ENCODE measurements around the gene P2RY14.

DNA sequence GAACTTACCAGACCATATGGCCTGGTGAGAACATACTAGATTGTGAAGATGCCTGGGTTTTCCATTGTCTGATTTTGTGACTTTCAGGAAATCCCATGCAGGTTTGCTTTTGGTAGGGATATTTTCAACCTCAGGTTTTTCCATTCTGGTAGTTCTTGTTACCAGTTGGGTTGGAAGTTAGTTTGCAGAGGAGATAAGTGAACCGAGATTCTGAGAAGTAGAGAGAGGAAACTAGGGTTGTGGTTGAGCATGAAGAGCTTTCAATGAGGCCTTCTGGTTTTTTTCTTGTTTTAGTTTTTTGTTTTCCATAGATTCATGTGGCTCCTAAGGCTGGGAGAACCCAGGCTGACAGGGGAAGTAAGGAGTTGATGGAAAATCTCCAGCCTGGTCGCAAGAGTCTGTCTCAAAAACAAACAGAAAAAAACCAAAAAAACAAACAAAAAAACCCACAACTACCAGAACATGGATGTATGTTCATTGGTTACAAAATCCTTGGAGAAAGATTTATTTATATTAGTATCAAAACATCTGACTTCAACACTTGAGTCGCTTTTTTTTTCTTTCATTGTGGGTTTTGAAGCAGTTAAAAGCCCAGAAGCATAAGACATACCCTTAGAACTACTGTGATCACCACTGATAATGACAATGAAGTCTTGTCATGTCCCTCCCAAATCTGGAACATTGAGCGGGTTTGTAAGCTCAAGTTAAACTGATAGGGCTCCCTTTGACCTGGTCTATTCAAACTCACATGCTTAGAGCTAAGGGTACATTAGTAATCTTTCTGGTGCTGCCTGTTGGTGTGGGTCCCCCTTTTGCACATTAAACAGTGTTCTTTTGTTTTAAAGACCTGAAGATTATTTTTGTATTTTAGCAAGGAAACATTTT, 78.5 kb downstream of the P2RY14 start:
- TF ChIP-seq SP1 (CRISPR knock-in tag; conservative IDR thresholded peaks at IDR 0.05) (no peak), ESRRA (CRISPR knock-in tag; IDR thresholded peaks at IDR 0.05; ENCODE audit: borderline replicate concordance) (no peak)
- TF ChIP-seq, protein P1, sequence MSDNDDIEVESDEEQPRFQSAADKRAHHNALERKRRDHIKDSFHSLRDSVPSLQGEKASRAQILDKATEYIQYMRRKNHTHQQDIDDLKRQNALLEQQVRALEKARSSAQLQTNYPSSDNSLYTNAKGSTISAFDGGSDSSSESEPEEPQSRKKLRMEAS (CRISPR knock-in tag; IDR thresholded peaks at IDR 0.05) = no peak
